Neural progenitor cell (in vitro differentiated cells): Measurements from ENCODE around the gene DUSP2. TPM values are rescaled to one million over a fixed set of nuclear protein-coding genes. Genes with fewer than 3 reads are reported as not detected.

Experiments used
- DNase-seq: peaks from one replicate; pipeline ENCODE4 v3.0.0-alpha.2; 2016; ENCODE audit warnings: low spot score
- H2AFZ ChIP-seq: fragments of 200-600 bp; sonication (generic); replicated peaks from 2 replicates; pipeline ENCODE4 v1.6.1; 2016; ENCODE audit warnings: antibody characterized with exemption
- H3F3A ChIP-seq: fragments of 200-600 bp; sonication (generic); 2 replicates; pipeline ENCODE4 v1.6.1; 2016; ENCODE audit warnings: antibody characterized with exemption, low read depth
- H3K27ac ChIP-seq: fragments of 200-600 bp; sonication (generic); 2 replicates; pipeline ENCODE4 v1.5.1; 2016; ENCODE audit warnings: mild to moderate bottlenecking
- H3K27me3 ChIP-seq: fragments of 200-600 bp; sonication (generic); 2 replicates; pipeline ENCODE4 v1.6.1; 2016; ENCODE audit warnings: mild to moderate bottlenecking, moderate library complexity
- H3K36me3 ChIP-seq: fragments of 200-600 bp; sonication (generic); 2 replicates; pipeline ENCODE4 v1.5.1; 2016
- H3K4me1 ChIP-seq: fragments of 200-600 bp; sonication (generic); 2 replicates; pipeline ENCODE4 v1.6.1; 2016; ENCODE audit warnings: mixed run types
- H3K4me2 ChIP-seq: fragments of 200-600 bp; sonication (generic); 2 replicates; pipeline ENCODE4 v1.6.1; 2016
- H3K4me3 ChIP-seq: fragments of 200-600 bp; sonication (generic); 2 replicates; pipeline ENCODE4 v1.5.1; 2016
- H3K79me2 ChIP-seq: fragments of 200-600 bp; sonication (generic); 2 replicates; pipeline ENCODE4 v1.6.1; 2016; ENCODE audit warnings: low read depth
- H3K9ac ChIP-seq: fragments of 200-600 bp; sonication (generic); 2 replicates; pipeline ENCODE4 v1.6.1; 2016
- H3K9me3 ChIP-seq: fragments of 200-600 bp; sonication (generic); 2 replicates; pipeline ENCODE4 v1.5.1; 2016; ENCODE audit warnings: low read depth
- H4K20me1 ChIP-seq: fragments of 200-600 bp; sonication (generic); 2 replicates; pipeline ENCODE4 v1.6.1; 2016; ENCODE audit warnings: low read depth
- H3K27ac Mint-ChIP-seq: 3 replicates; pipeline ENCODE4 v1.8.0; 2021; ENCODE audit warnings: mixed read lengths
- H3K27me3 Mint-ChIP-seq: 2 replicates; pipeline ENCODE4 v1.8.0; 2022; ENCODE audit warnings: low read depth, mild to moderate bottlenecking, inconsistent platforms, moderate library complexity, mixed read lengths; ENCODE audit not compliant: insufficient read depth
- H3K36me3 Mint-ChIP-seq: 3 replicates; pipeline ENCODE4 v1.8.0; 2021; ENCODE audit warnings: mixed read lengths
- H3K4me1 Mint-ChIP-seq: 3 replicates; pipeline ENCODE4 v1.8.0; 2021; ENCODE audit warnings: mixed read lengths
- H3K4me3 Mint-ChIP-seq: 3 replicates; pipeline ENCODE4 v1.8.0; 2021; ENCODE audit warnings: mild to moderate bottlenecking, moderate library complexity, mixed read lengths
- H3K9me3 Mint-ChIP-seq: 3 replicates; pipeline ENCODE4 v1.8.0; 2020; ENCODE audit warnings: mixed read lengths
- CTCF ChIP-seq: fragments of 200-600 bp; sonication (generic); IDR thresholded peaks from 2 replicates; pipeline ENCODE4 v1.5.1; 2017; ENCODE audit warnings: antibody characterized with exemption, mild to moderate bottlenecking
- EZH2 ChIP-seq: fragments of 200-600 bp; sonication (generic); IDR thresholded peaks from 2 replicates; pipeline ENCODE4 v1.6.1; 2017; ENCODE audit warnings: antibody characterized with exemption, mild to moderate bottlenecking, moderate library complexity
- EZH2phosphoT487 ChIP-seq: fragments of 200-600 bp; sonication (generic); IDR thresholded peaks from 2 replicates; pipeline ENCODE4 v1.6.1; 2017; ENCODE audit warnings: antibody characterized with exemption
- total RNA-seq: library from RNA; depleted of rRNA; stranded (reverse); fragments of >200 nt; gene quantifications from 2 replicates; pipeline ENCODE4 v1.2.3, GENCODE V29; 2015; ENCODE audit warnings: low replicate concordance

The DUSP2 gene
- total RNA-seq, 1 donor from 2014 or later = not detected

- H3K79me2 ChIP-seq = no peaks in the 10 kb centered on the region
- Mint-ChIP-seq H3K36me3 (no peaks in the 10 kb centered on the region), H3K4me1 (no peaks in the 10 kb centered on the region), H3K27me3 (peaks cover 3% of the 10 kb centered on the region), H3K4me3 (no peak overlapping the region), H3K27ac (no peak overlapping the region), H3K9me3 (no peaks in the 10 kb centered on the region)
- H3K4me1 ChIP-seq = no peaks in the 10 kb centered on the region
- H3F3A ChIP-seq = no peaks in the 10 kb centered on the region
- no peaks in the 10 kb centered on the region for H4K20me1 ChIP-seq
- TF ChIP-seq CTCF (no peak), EZH2phosphoT487 (no peak), EZH2 (no peak)
- no peak overlapping the region for H2AFZ ChIP-seq
- H3K36me3 ChIP-seq = no peaks in the 10 kb centered on the region
- H3K27ac ChIP-seq = no peak overlapping the region
- DNase-seq = no peak
- no peak overlapping the region for H3K4me3 ChIP-seq
- no peak overlapping the region for H3K9ac ChIP-seq
- H3K9me3 ChIP-seq = no peaks in the 10 kb centered on the region
- H3K27me3 ChIP-seq = no peaks in the 10 kb centered on the region
- no peak overlapping the region for H3K4me2 ChIP-seq
Observed at GRCh38 chr2:96097441-96097840, 47.8 kb downstream of the DUSP2 start.

- no peak overlapping the region for H3K9ac ChIP-seq
- no peak overlapping the region for H3K4me3 ChIP-seq
- no peaks in the 10 kb centered on the region for H4K20me1 ChIP-seq
- Mint-ChIP-seq H3K36me3 (no peaks in the 10 kb centered on the region), H3K27me3 (peaks cover 5% of the 10 kb centered on the region), H3K9me3 (no peaks in the 10 kb centered on the region), H3K27ac (no peak overlapping the region), H3K4me1 (peaks cover 7% of the 10 kb centered on the region), H3K4me3 (no peak overlapping the region)
- no peaks in the 10 kb centered on the region for H3K36me3 ChIP-seq
- DNase-seq = no peak
- H3K9me3 ChIP-seq = no peaks in the 10 kb centered on the region
- H3K4me1 ChIP-seq = peaks cover 10% of the 10 kb centered on the region
- TF ChIP-seq CTCF (no peak), EZH2phosphoT487 (no peak), EZH2 (no peak)
- H3K27me3 ChIP-seq = no peaks in the 10 kb centered on the region
- H2AFZ ChIP-seq = no peak overlapping the region
- H3F3A ChIP-seq = peaks cover 2% of the 10 kb centered on the region
- no peak overlapping the region for H3K27ac ChIP-seq
- H3K79me2 ChIP-seq = no peaks in the 10 kb centered on the region
- H3K4me2 ChIP-seq = no peak overlapping the region
Observed at GRCh38 chr2:96095116-96095636, 50.1 kb downstream of the DUSP2 start.

GRCh38 chr2:96093528-96093927 is 51.7 kb downstream of the DUSP2 start:
- Histone ChIP-seq H3K4me2 (no peak overlapping the region), H4K20me1 (no peaks in the 10 kb centered on the region), H3K4me3 (no peak overlapping the region), H3K4me1 (peaks cover 17% of the 10 kb centered on the region), H3K79me2 (no peaks in the 10 kb centered on the region), H3F3A (peaks cover 7% of the 10 kb centered on the region), H2AFZ (no peak overlapping the region), H3K9me3 (no peaks in the 10 kb centered on the region), H3K27ac (no peak overlapping the region), H3K9ac (no peak overlapping the region), H3K27me3 (no peaks in the 10 kb centered on the region), H3K36me3 (no peaks in the 10 kb centered on the region)
- TF ChIP-seq EZH2phosphoT487 = no peak
- TF ChIP-seq EZH2 = no peak
- no peak for TF ChIP-seq CTCF
- H3K27ac Mint-ChIP-seq = no peak overlapping the region
- peaks cover 5% of the 10 kb centered on the region for H3K27me3 Mint-ChIP-seq
- H3K4me3 Mint-ChIP-seq = no peak overlapping the region
- H3K36me3 Mint-ChIP-seq = no peaks in the 10 kb centered on the region
- no peaks in the 10 kb centered on the region for H3K9me3 Mint-ChIP-seq
- H3K4me1 Mint-ChIP-seq = peaks cover 9% of the 10 kb centered on the region
- DNase-seq = no peak

Other genes starting within 250 kb of the DUSP2 start
- gene ANKRD36C, start 153.6 kb downstream of the DUSP2 start, total RNA-seq = 32.7 and 44.4 TPM in 2 replicates
- gene GPAT2, start 110.5 kb downstream of the DUSP2 start, total RNA-seq = not detected in 2 replicates
- gene ADRA2B, start 28.9 kb downstream of the DUSP2 start, total RNA-seq = 3.0 and 10.5 TPM in 2 replicates
- not detected in 2 replicates for gene ASTL, start 6.9 kb downstream of the DUSP2 start, total RNA-seq
- gene STARD7, start 63.4 kb upstream of the DUSP2 start, total RNA-seq = 162 and 179 TPM in 2 replicates
- 9.1 and 16.1 TPM in 2 replicates for gene TMEM127, start 120.6 kb upstream of the DUSP2 start, total RNA-seq
- gene CIAO1, start 120.8 kb upstream of the DUSP2 start, total RNA-seq = 55.9 and 106 TPM in 2 replicates
- gene SNRNP200, start 160.1 kb upstream of the DUSP2 start, total RNA-seq = 94.3 and 128 TPM in 2 replicates
- gene ITPRIPL1, start 179.9 kb upstream of the DUSP2 start, total RNA-seq = 4.3 and 4.9 TPM in 2 replicates
- gene NCAPH, start 190.3 kb upstream of the DUSP2 start, total RNA-seq = 61.9 and 71.2 TPM in 2 replicates